HepG2 (cell line): ENCODE measurements around the gene APBA3. TPM values are rescaled to one million over a fixed set of nuclear protein-coding genes. Genes with fewer than 3 reads are reported as not detected.

Experiments used
- HCFC1 ChIP-seq: fragments of 150-350 bp; IDR thresholded peaks from 2 replicates; pipeline ENCODE4 v1.6.1; 2014; ENCODE audit warnings: low read depth, low read length
- HMGXB3 ChIP-seq: sonication (generic); formaldehyde crosslinking; IDR thresholded peaks from 2 replicates; pipeline ENCODE4 v1.4.0; 2020; ENCODE audit warnings: missing genetic modification reagents, borderline replicate concordance
- HNF4G ChIP-seq, 2 experiments: sonication (generic) in 1 of 2; formaldehyde crosslinking in 1 of 2; IDR thresholded peaks; 2 replicates each; pipeline versions ENCODE4 v1.4.0 to v1.6.1; 2011 to 2020; ENCODE audit warnings: borderline replicate concordance in 2 of 2, low read depth in 2 of 2, mild to moderate bottlenecking in 2 of 2, low read length in 1 of 2, missing genetic modification reagents in 1 of 2, moderate library complexity in 1 of 2
- IRF2 ChIP-seq: IDR thresholded peaks from 2 replicates; pipeline ENCODE4 v1.6.1; 2018; ENCODE audit warnings: missing genetic modification reagents, missing compliant biosample characterization
- MAF1 ChIP-seq: sonication (generic); formaldehyde crosslinking; IDR thresholded peaks from 2 replicates; pipeline ENCODE4 v1.5.0; 2020; ENCODE audit warnings: missing genetic modification reagents, borderline replicate concordance
- REPIN1 ChIP-seq: sonication (generic); formaldehyde crosslinking; IDR thresholded peaks from 2 replicates; pipeline ENCODE4 v1.8.0; 2022; ENCODE audit warnings: missing genetic modification reagents, low read depth, mild to moderate bottlenecking, borderline replicate concordance
- TBX3 ChIP-seq: fragments of 450-650 bp; IDR thresholded peaks from 2 replicates; pipeline ENCODE4 v1.6.1; 2017; ENCODE audit warnings: antibody characterized with exemption, mild to moderate bottlenecking, inconsistent platforms, borderline replicate concordance
- ZBTB2 ChIP-seq: sonication (generic); formaldehyde crosslinking; IDR thresholded peaks from 2 replicates; pipeline ENCODE4 v1.8.0; 2022; ENCODE audit warnings: low read depth, missing genetic modification reagents
- ZBTB7B ChIP-seq: sonication (generic); formaldehyde crosslinking; IDR thresholded peaks from 2 replicates; pipeline ENCODE4 v1.4.0; 2020; ENCODE audit warnings: missing genetic modification reagents
- ZNF253 ChIP-seq: sonication (generic); formaldehyde crosslinking; IDR thresholded peaks from 2 replicates; pipeline ENCODE4 v1.8.0; 2022; ENCODE audit warnings: mild to moderate bottlenecking, missing genetic modification reagents, borderline replicate concordance
- ZNF503 ChIP-seq: sonication (generic); formaldehyde crosslinking; IDR thresholded peaks from 2 replicates; pipeline ENCODE4 v1.4.0; 2020; ENCODE audit warnings: missing genetic modification reagents
- ZNF691 ChIP-seq: sonication (generic); formaldehyde crosslinking; IDR thresholded peaks from 2 replicates; pipeline ENCODE4 v1.4.0; 2020; ENCODE audit warnings: missing genetic modification reagents, low read depth, mild to moderate bottlenecking, borderline replicate concordance
- ZNF788 ChIP-seq: sonication (generic); formaldehyde crosslinking; IDR thresholded peaks from 2 replicates; pipeline ENCODE4 v1.5.0; 2020; ENCODE audit warnings: mild to moderate bottlenecking, missing genetic modification reagents, borderline replicate concordance
- ZNF891 ChIP-seq: sonication (generic); formaldehyde crosslinking; IDR thresholded peaks from 2 replicates; pipeline ENCODE4 v1.5.0; 2020; ENCODE audit warnings: mild to moderate bottlenecking, missing genetic modification reagents
- polyA plus RNA-seq, 8 experiments: library from polyadenylated mRNA; depleted of rRNA in 3 of 8; stranded (reverse) in 7 of 8; unstranded in 1 of 8; fragments of >200 nt; fragmentation: Illumina TruSeq in 4 of 8; extraction: Trizol in 4 of 8; gene quantifications; 2 replicates each; pipeline versions ENCODE4 v1.2.1 to v1.2.3, GENCODE V29; 2011 to 2016; ENCODE audit warnings: low read depth in 4 of 8, missing spikeins in 1 of 8, mixed read lengths in 1 of 8; ENCODE audit not compliant: insufficient read depth in 1 of 8
- total RNA-seq, 5 experiments: library from RNA; depleted of rRNA; stranded (reverse); fragments of >200 nt; fragmentation: Illumina TruSeq; extraction: Trizol; gene quantifications; 2 replicates each; pipeline ENCODE4 v1.2.3, GENCODE V29; 2016; ENCODE audit warnings: low read depth in 1 of 5
- TF ChIP-seq, protein P1 (sequence below): sonication (generic); formaldehyde crosslinking; IDR thresholded peaks from 2 replicates; pipeline ENCODE4 v1.4.0; 2020; ENCODE audit warnings: missing genetic modification reagents

The APBA3 gene
- total and polyA plus RNA-seq, 2 of the 13 experiments (the other 11 are each of a cell fraction or from before 2014, with no cell fraction given), result 14.2 to 14.3 TPM

- TF ChIP-seq MAF1 (CRISPR knock-in tag) (0 out of 2 replicates have a peak, but pooled peaks have one; percentile 23), IRF2 (CRISPR knock-in tag) (peak; percentile 36; the same call in 1 of the 2 replicates), ZNF503 (CRISPR knock-in tag) (no peak), HNF4G (IDR thresholded peaks at IDR 0.05; ENCODE audit: borderline replicate concordance, low read depth, low read length) (peak; percentile 69), HNF4G (CRISPR knock-in tag; IDR thresholded peaks at IDR 0.05; ENCODE audit: borderline replicate concordance, low read depth) (no peak), HMGXB3 (CRISPR knock-in tag) (0 out of 2 replicates have a peak, but pooled peaks have one; percentile 23), TBX3 (peak; percentile 22; the same call in 1 of the 2 replicates), HCFC1 (no peak), ZNF253 (CRISPR knock-in tag) (0 out of 2 replicates have a peak, but pooled peaks have one; percentile 40), ZNF691 (CRISPR knock-in tag) (no peak; the same call in 1 of the 2 replicates), REPIN1 (CRISPR knock-in tag) (peak; percentile 70; the same call in 1 of the 2 replicates), ZBTB7B (CRISPR knock-in tag) (peak; percentile 36; the same call in 1 of the 2 replicates), ZBTB2 (CRISPR knock-in tag) (no peak), ZNF788 (CRISPR knock-in tag) (peak; percentile 86), ZNF891 (peak; percentile 52; the same call in 1 of the 2 replicates)
- TF ChIP-seq, protein P1, sequence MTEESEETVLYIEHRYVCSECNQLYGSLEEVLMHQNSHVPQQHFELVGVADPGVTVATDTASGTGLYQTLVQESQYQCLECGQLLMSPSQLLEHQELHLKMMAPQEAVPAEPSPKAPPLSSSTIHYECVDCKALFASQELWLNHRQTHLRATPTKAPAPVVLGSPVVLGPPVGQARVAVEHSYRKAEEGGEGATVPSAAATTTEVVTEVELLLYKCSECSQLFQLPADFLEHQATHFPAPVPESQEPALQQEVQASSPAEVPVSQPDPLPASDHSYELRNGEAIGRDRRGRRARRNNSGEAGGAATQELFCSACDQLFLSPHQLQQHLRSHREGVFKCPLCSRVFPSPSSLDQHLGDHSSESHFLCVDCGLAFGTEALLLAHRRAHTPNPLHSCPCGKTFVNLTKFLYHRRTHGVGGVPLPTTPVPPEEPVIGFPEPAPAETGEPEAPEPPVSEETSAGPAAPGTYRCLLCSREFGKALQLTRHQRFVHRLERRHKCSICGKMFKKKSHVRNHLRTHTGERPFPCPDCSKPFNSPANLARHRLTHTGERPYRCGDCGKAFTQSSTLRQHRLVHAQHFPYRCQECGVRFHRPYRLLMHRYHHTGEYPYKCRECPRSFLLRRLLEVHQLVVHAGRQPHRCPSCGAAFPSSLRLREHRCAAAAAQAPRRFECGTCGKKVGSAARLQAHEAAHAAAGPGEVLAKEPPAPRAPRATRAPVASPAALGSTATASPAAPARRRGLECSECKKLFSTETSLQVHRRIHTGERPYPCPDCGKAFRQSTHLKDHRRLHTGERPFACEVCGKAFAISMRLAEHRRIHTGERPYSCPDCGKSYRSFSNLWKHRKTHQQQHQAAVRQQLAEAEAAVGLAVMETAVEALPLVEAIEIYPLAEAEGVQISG (CRISPR knock-in tag), result peak; percentile 66
These were observed 40.2 kb downstream of the APBA3 start (continued) for GRCh38 chr19:3721131-3721886.
